ENCODE results near the gene ONECUT1.
"Not testable (repeated sequence)": the region's sequence is repeated elsewhere in the genome, so short reads cannot be mapped to it uniquely, and the experiment has no call there.

The ONECUT1 gene

GRCh38 chr15:52790169-52790708 lies at the start of gene ONECUT1:
ONECUT1 (minus strand) TSS chr15:52790336; CDS start chr15:52789884, 452 bp downstream.
- DNase-seq = no peak

DNA sequence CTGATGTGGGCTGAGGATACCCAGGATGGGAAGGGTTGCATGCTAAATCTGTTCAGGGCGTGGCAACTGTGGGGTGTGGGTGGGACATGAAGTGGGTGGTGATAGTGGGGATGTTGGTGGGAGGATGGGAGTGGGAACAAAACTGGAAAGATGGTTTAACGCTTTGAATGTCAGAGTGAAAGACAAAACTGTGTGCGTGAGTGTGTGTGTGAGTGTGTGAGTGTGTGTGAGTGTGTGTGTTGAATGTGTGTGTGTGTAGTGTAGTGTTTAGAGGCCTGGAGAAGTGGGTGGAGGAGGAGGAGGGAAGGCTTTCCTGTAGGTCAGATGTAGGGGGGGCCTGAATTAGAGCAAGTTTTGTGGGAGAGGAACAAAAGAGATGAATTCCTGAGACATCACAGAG lies 44.2 kb upstream of the ONECUT1 start:
- no peak for DNase-seq

DNA sequence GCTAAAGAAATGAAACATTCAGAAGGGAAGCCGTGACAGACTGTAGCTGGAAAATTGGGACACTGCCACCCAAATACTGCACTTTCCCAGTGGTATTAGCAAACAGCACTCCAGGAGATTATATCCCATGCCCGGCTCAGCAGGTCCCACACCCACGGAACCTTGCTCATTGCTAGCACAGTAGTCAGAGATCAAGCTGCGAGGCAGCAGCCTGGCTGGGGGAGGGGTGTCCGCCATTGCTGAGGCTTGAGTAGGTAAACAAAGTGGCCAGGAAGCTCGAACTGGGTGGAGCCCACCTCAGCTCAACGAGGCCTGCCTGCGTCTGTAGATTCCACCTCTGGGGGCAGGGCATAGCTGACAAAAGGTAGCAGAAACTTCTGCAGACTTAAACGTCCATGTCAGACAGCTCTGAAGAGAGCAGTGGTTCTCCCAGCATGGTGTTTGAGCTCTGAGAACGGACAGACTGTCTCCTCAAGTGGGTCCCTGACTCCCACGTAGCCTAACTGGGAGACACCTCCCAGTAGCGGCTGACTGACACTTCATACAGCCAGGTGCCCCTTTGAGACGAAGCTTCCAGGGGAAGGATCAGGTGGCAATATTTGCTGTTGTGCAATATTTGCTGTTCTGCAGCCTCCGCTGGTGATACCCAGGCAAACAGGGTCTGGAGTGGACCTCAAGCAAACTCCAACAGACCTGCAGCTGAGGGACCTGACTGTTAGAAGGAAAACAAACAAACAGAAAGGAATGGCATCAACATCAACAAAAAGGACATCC lies 34.2 kb upstream of the ONECUT1 start:
- not testable (repeated sequence) for DNase-seq

GRCh38 chr15:52822475-52822874 lies 32.3 kb upstream of the ONECUT1 start:
- DNase-seq = no peak

- DNase-seq = no peak
Measured at GRCh38 chr15:52819253-52819652, 29.1 kb upstream of the ONECUT1 start.

- DNase-seq = not testable (repeated sequence)
Measured at GRCh38 chr15:52815899-52816298, 25.8 kb upstream of the ONECUT1 start.

GRCh38 chr15:52808996-52809395 lies 18.9 kb upstream of the ONECUT1 start:
- DNase-seq = no peak

DNA sequence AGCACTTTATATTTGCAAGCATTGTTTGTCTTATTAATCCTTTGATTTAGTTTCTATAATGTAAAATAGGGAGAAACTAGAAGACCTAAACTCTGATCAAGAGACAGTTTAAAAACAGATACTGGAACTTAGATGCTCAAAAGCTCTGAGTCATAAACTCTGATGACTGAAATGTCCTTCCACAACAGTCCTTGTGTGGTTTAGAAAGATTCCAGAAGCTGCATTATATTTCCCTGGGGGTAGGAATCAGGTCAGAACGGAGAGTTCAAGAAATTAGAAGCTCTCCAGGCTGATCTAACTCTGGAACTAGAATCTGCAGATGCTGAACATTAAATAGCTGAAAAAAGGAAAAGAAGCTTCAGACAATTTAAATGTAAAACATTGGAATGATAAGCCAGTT lies 18.3 kb upstream of the ONECUT1 start:
- no peak for DNase-seq

GRCh38 chr15:52806284-52806655 lies 16.1 kb upstream of the ONECUT1 start:
- no peak for DNase-seq

GRCh38 chr15:52805351-52806283 lies 15.5 kb upstream of the ONECUT1 start:
- DNase-seq = no peak

GRCh38 chr15:52804526-52805081 lies 14.5 kb upstream of the ONECUT1 start:
- DNase-seq = no peak

DNA sequence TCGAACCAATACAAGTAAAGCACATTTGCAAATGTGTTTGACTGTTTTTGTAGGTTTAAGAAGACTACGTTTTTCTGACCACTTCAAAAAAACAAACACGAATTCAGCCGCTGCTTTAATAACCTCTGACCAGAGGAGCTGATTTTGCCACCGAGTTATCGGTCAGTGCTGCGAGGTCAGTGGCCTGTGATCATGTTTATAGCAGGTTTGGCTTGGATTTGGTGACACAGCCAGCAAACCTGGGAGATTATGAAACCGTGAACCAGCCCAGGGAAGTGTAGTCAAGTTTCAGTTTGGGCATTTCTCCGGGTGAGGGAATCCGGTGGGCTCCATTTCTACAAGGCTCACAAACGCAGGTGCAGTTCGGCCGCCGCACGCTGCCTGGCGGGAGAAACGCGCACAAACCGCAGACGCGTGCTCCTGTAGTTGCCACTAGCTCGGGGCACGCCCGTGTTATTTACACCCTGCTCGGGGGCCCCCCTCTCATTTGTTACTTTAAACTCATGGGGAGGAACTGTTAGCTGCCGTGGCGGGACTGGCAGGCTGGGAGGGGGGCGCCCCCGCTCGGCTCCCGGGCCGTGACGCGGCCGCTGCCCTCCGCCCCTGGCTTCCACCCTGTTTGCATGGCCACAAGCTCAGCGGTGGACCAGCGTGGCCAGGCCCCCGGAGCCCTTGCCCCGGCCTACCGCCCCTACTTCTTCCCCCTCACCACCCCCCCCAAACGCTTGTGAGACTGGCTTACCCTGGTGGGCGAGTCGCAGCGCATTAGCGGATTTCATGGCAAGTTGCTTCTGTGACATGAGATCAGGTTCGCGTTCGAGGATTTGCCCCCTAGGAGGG lies 13.6 kb upstream of the ONECUT1 start:
- DNase-seq = no peak

DNA sequence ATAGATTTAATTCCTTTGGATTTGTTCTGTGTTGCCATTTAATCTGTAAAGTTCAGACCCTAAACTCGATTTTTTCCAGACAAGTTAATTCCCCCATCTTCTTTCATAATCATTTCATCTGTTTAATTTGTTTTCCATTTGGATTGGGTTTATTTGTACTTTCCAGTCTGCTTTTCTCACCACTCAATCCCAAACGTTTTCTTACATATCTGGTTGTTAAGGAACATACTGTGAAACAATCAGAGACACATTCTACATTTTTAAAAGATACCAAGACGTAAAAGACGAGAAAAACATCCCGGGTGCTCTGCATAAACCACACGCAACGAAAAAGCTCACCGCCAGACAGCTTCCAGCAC lies 13.0 kb upstream of the ONECUT1 start:
- no peak for DNase-seq

DNA sequence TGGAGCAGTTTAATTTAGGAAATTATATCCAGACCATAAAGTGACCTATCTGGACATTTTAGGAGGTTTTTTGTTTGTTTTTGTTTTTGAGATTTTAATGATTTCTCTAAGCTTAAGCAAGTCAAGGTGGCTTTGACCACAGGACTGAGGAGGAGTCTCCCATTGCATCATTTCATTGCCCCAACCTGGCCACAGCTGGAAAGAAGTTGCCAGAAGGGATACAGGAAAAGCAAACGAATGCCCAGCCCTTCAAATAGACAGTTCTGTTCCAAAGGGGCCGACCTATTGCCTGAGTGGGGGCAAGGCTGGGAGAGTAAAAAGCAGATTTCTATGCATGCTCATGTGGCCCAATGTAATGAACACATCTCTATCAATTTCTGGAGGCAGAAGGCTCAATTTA lies 12.0 kb upstream of the ONECUT1 start:
- DNase-seq = no peak

- no peak for DNase-seq
Measured at GRCh38 chr15:52801748-52802085, 11.6 kb upstream of the ONECUT1 start.

GRCh38 chr15:52800828-52801747 lies 11.0 kb upstream of the ONECUT1 start:
- no peak for DNase-seq

- DNase-seq = no peak
Measured at GRCh38 chr15:52799145-52799811, 9.1 kb upstream of the ONECUT1 start.

- no peak for DNase-seq
Measured at GRCh38 chr15:52798529-52799101, 8.5 kb upstream of the ONECUT1 start.

DNA sequence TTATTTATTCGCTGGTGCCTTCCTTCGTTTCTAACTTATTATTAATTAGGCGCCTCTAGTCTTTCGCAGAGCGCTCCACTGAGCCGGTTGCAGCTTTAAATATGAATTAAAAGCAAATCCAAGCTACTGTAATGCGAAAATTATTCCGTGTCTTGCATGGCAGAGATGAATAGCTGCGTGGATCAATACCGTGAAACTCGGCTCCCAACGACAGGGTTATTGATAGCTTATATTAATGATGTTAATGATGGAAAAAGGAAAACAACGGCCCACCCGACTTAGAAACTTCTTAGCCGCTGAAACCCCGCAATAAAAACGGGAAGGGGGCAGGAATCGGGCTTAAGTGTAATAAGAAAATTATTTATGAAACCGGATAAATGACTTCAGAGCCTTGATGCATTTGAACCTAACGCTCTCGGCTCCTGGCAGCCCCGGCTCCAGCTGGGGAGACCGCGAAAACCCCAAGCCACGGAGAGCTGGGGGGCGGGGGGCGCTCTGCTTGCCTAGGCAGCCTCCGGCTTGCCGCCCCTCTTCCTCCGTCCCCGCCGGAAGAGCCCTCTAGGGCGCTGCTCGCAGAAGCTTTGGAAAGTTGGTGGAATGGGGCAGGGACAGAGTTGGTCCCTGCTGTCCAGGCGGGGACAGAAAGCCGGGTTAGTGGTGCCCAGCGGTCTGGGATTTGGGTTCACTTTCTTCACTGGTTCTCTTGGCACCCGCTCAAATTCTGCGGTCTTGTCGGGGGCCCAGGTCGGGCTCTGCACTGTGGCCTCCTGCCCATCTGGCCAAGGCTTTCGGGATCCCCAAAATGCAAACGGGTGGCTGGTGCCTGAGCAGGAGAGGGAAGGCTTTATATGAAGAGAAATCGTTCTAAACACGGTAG lies 7.7 kb upstream of the ONECUT1 start:
- no peak for DNase-seq
